Left lung (tissue), 10 donors: ENCODE results near the gene LTA. TPM values are rescaled to one million over a fixed set of nuclear protein-coding genes. Genes with fewer than 3 reads are reported as not detected.

Experiments used
- ATAC-seq: fragments of 200-7000 bp; cut with Tn5 transposase; one replicate; pipeline ENCODE4 v1.9.1; 2020; ENCODE audit warnings: moderate library complexity
- DNase-seq, 4 donors: peaks; one replicate each; pipeline ENCODE4 v3.0.0-alpha.2; 2013 to 2020
- H3K27ac ChIP-seq, 2 donors: fragments of 200-600 bp; sonication (generic) in 1 of 2; one replicate each; pipeline versions ENCODE4 v1.5.0 to v1.8.0; 2020 to 2021
- H3K27me3 ChIP-seq, 2 donors: fragments of 200-600 bp; sonication (generic) in 1 of 2; one replicate each; pipeline versions ENCODE4 v1.5.0 to v1.8.0; 2020 to 2021
- H3K36me3 ChIP-seq, 2 donors: fragments of 200-600 bp; sonication (generic) in 1 of 2; one replicate each; pipeline versions ENCODE4 v1.5.0 to v1.8.0; 2020 to 2021
- H3K4me1 ChIP-seq, 2 donors: fragments of 200-600 bp; one replicate each; pipeline ENCODE4 v1.8.0; 2021
- H3K4me3 ChIP-seq, 2 donors: fragments of 200-600 bp; sonication (generic) in 1 of 2; one replicate each; pipeline versions ENCODE4 v1.5.0 to v1.8.0; 2020 to 2021; ENCODE audit warnings: mild to moderate bottlenecking in 1 of 2
- H3K9me3 ChIP-seq, 2 donors: fragments of 200-600 bp; sonication (generic) in 1 of 2; one replicate each; pipeline versions ENCODE4 v1.5.0 to v1.8.0; 2020 to 2021
- CTCF ChIP-seq, 2 donors: fragments of 200-600 bp; sonication (generic) in 1 of 2; IDR thresholded peaks; one replicate each; pipeline versions ENCODE4 v1.5.0 to v1.8.0; 2021; ENCODE audit warnings: antibody characterized with exemption in 2 of 2
- intact Hi-C, 2 donors: fragments of 100-400 bp; cut with DNase I; formaldehyde crosslinking; loops; one replicate each; pipeline versions ENCODE4 v1.11.2 to v1.14.2; 2022
- polyA plus RNA-seq, 6 donors: library from polyadenylated mRNA; unstranded; fragments of 120-200 nt; gene quantifications; one replicate each; pipeline ENCODE4 v1.2.1, GENCODE V29; 2013; ENCODE audit not compliant: insufficient read length in 6 of 6
- total RNA-seq, 2 donors: library from RNA; stranded (reverse); fragmentation: NEBNext Ultra II Directional; extraction: Animal tissue kit (Norgen Biotek cat#: 25700); gene quantifications; one replicate each; pipeline ENCODE4 v1.2.1, GENCODE V29; 2021
- donor health status: DM: no; HTN: yes; CAD: no.
- donor health status: DM: no; HTN: no; CAD: no.

The LTA gene
- total and polyA plus RNA-seq, 8 donors, result 0.17 to 0.65 (median 0.39) TPM

GRCh38 chr6:31531771-31532643, 40.1 kb upstream of the LTA start:
- peaks cover 0 to 86% of the 10 kb centered on the region in 2 donors for H3K36me3 ChIP-seq
- no peaks in the 10 kb centered on the region for H3K27me3 ChIP-seq
- intact Hi-C loops, result no loop called here
- H3K27ac ChIP-seq, result no peak overlapping the region
- H3K4me3 ChIP-seq, result no peak overlapping the region
- TF ChIP-seq CTCF (IDR thresholded peaks at IDR 0.05), result no peak
- ATAC-seq (no peak), DNase-seq (no peak)
- H3K4me1 ChIP-seq, result peaks cover 0 to 15% of the 10 kb centered on the region in 2 donors
- no peaks in the 10 kb centered on the region for H3K9me3 ChIP-seq

- ATAC-seq, result no peak
Measured at GRCh38 chr6:31532644-31533454, 39.2 kb upstream of the LTA start.

DNA sequence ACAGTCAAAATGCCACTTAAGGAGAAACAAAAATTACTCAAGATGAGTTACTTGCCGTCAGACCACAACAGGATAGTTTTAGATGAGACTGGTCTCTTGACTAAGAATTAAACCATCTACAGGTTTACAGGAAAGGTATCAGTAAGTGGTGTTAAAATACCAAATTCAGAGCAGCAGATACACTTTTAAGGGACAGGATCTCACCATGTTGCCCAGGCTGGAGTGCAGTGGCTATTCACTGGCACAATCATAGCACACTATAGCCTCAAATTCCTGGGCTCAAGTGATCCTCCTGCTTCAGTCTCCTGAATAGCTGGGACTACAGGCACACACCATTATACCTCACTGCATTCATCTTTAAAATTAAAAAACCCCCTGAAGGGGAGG, 38.6 kb upstream of the LTA start:
- H3K9me3 ChIP-seq, result no peaks in the 10 kb centered on the region
- no peak overlapping the region for H3K27ac ChIP-seq
- intact Hi-C loops, result no loop called here
- no peak for DNase-seq
- no peak overlapping the region for H3K4me3 ChIP-seq
- peaks cover 0 to 25% of the 10 kb centered on the region in 2 donors for H3K4me1 ChIP-seq
- H3K36me3 ChIP-seq, result peaks cover 0 to 99% of the 10 kb centered on the region in 2 donors
- no peak for TF ChIP-seq CTCF (IDR thresholded peaks at IDR 0.05)
- H3K27me3 ChIP-seq, result no peaks in the 10 kb centered on the region
- no peak for ATAC-seq

More at GRCh38 chr6:31532644-31533454, 39.2 kb upstream of the LTA start:
- no peak for DNase-seq
- H3K27ac ChIP-seq, result no peak overlapping the region
- no peak for TF ChIP-seq CTCF (IDR thresholded peaks at IDR 0.05)
- intact Hi-C loops, result no loop called here
- H3K9me3 ChIP-seq, result no peaks in the 10 kb centered on the region
- H3K27me3 ChIP-seq, result no peaks in the 10 kb centered on the region
- no peak overlapping the region for H3K4me3 ChIP-seq
- H3K36me3 ChIP-seq, result peaks cover 0 to 95% of the 10 kb centered on the region in 2 donors
- peaks cover 0 to 20% of the 10 kb centered on the region in 2 donors for H3K4me1 ChIP-seq

DNA sequence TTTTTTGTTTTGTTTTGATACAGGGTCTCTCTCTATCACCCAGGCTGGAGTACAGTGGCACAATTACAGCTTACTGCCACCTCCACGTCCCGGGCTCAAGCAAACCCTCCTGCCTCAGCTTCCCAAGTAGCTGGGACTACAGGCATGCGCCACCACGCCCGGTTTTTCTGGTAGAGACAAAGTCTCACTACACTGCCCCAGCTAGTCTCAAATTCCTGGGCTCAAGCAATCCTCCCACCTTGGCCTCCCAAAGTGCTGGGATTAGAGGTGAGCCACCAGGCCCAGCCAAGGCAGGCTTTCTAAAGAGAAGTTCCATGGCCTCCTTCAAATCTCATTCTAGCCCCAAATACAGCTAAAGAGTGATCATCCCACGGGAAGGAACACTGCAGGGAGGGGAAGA, 38.1 kb upstream of the LTA start:
- no peaks in the 10 kb centered on the region for H3K9me3 ChIP-seq
- TF ChIP-seq CTCF (IDR thresholded peaks at IDR 0.05), result no peak
- peaks cover 0 to 99% of the 10 kb centered on the region in 2 donors for H3K36me3 ChIP-seq
- no peaks in the 10 kb centered on the region for H3K27me3 ChIP-seq
- no peak for ATAC-seq
- no peak for DNase-seq
- intact Hi-C loops, result no loop called here
- no peak overlapping the region for H3K27ac ChIP-seq
- H3K4me3 ChIP-seq, result no peak overlapping the region
- H3K4me1 ChIP-seq, result peaks cover 0 to 31% of the 10 kb centered on the region in 2 donors

- Histone ChIP-seq H3K9me3 (no peaks in the 10 kb centered on the region), H3K27me3 (no peaks in the 10 kb centered on the region), H3K36me3 (peaks cover 0 to 100% of the 10 kb centered on the region in 2 donors), H3K4me1 (peaks cover 5 to 36% of the 10 kb centered on the region in 2 donors), H3K4me3 (no peak overlapping the region), H3K27ac (no peak overlapping the region)
- no peak for TF ChIP-seq CTCF (IDR thresholded peaks at IDR 0.05)
- DNase-seq, result no peak
- ATAC-seq, result no peak
- intact Hi-C loops, result no loop called here
Measured at GRCh38 chr6:31534521-31535040, 37.5 kb upstream of the LTA start.
